GM12878 (cell line): ENCODE data around the gene ZBED5.

Source experiments
- EZH2 ChIP-seq: IDR thresholded peaks from 2 replicates; pipeline ENCODE4 v1.6.1; 2012; ENCODE audit warnings: low read depth, mild to moderate bottlenecking, control low read depth, inconsistent platforms, low read length, borderline replicate concordance; ENCODE audit not compliant: control insufficient read depth
- MYC ChIP-seq: IDR thresholded peaks from 2 replicates; pipeline ENCODE4 v1.6.1; 2011; ENCODE audit warnings: mild to moderate bottlenecking, low read length, moderate library complexity, inconsistent platforms; ENCODE audit not compliant: insufficient read depth, insufficient replicate concordance, insufficient read length, severe bottlenecking
- SREBF1 ChIP-seq: IDR thresholded peaks from 2 replicates; pipeline ENCODE4 v1.6.1; 2012; ENCODE audit warnings: mild to moderate bottlenecking, low read length
- TAF1 ChIP-seq: IDR thresholded peaks from 2 replicates; pipeline ENCODE4 v1.6.1; 2011; ENCODE audit warnings: mild to moderate bottlenecking, low read depth, low read length, borderline replicate concordance
- TF ChIP-seq, protein P1 (sequence below), 3 experiments: IDR thresholded peaks in 2 of 3; conservative IDR thresholded peaks in 1 of 3; 2 replicates each; pipeline ENCODE4 v1.5.1; 2011; ENCODE audit warnings: low read depth in 3 of 3, low read length in 3 of 3, mild to moderate bottlenecking in 3 of 3, control low read depth in 2 of 3, moderate library complexity in 2 of 3, inconsistent platforms in 1 of 3, mixed read lengths in 1 of 3; ENCODE audit not compliant: control insufficient read depth in 2 of 3, insufficient read depth in 1 of 3; ENCODE audit errors: extremely low read depth in 1 of 3
- TF ChIP-seq, protein P2 (sequence below): IDR thresholded peaks from 2 replicates; pipeline ENCODE4 v1.6.1; 2012; ENCODE audit warnings: low read depth, low read length, improper control_type of control experiment

DNA sequence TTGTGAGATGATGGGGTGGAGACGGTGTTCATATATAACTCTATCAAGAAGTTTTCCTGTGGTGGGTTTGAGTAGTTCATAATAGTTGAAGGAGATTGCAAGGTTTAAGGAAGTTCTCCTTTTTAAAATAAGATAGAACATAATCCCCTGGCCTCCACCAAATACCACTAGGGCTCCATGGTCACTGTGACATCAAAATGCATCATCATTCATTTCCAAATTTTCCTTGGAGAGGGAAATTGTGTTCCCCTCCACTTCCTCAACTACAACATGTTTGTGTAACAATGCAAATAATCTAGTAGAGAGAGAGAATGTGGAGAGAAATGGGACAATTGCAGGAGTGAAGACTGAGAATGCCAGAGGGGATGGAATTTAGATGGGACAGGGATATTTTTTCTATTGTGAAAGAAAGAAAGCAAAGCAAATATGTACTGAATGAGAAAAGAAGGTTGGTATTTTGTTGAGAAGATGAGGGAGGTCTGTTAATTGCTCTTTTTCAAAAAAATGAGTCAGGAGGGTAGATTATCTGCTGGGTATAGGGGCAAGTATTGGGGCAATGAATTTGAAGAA is 33.4 kb upstream of the ZBED5 start:
- TF ChIP-seq EZH2 = no peak
- TF ChIP-seq, protein P1, sequence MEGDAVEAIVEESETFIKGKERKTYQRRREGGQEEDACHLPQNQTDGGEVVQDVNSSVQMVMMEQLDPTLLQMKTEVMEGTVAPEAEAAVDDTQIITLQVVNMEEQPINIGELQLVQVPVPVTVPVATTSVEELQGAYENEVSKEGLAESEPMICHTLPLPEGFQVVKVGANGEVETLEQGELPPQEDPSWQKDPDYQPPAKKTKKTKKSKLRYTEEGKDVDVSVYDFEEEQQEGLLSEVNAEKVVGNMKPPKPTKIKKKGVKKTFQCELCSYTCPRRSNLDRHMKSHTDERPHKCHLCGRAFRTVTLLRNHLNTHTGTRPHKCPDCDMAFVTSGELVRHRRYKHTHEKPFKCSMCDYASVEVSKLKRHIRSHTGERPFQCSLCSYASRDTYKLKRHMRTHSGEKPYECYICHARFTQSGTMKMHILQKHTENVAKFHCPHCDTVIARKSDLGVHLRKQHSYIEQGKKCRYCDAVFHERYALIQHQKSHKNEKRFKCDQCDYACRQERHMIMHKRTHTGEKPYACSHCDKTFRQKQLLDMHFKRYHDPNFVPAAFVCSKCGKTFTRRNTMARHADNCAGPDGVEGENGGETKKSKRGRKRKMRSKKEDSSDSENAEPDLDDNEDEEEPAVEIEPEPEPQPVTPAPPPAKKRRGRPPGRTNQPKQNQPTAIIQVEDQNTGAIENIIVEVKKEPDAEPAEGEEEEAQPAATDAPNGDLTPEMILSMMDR (IDR thresholded peaks at IDR 0.05 in 2 of 3, conservative IDR thresholded peaks at IDR 0.05 in 1 of 3; ENCODE audit: control insufficient read depth in 2 of 3, extremely low read depth in 1 of 3, insufficient read depth in 1 of 3, low read depth in 3 of 3, low read length in 3 of 3) = no peak
- TF ChIP-seq, protein P2, sequence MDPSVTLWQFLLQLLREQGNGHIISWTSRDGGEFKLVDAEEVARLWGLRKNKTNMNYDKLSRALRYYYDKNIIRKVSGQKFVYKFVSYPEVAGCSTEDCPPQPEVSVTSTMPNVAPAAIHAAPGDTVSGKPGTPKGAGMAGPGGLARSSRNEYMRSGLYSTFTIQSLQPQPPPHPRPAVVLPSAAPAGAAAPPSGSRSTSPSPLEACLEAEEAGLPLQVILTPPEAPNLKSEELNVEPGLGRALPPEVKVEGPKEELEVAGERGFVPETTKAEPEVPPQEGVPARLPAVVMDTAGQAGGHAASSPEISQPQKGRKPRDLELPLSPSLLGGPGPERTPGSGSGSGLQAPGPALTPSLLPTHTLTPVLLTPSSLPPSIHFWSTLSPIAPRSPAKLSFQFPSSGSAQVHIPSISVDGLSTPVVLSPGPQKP = no peak
- TF ChIP-seq MYC = no peak
- TF ChIP-seq SREBF1 = no peak
- no peak for TF ChIP-seq TAF1
